DOHH2 (cell line): ENCODE measurements around the gene SPDL1.

Experiments used
- H3F3A ChIP-seq: fragments of 200-600 bp; sonication (generic), shearing (Covaris generic); 2 replicates; pipeline ENCODE4 v1.6.0; 2016; ENCODE audit warnings: antibody characterized with exemption, mild to moderate bottlenecking; ENCODE audit not compliant: control insufficient read depth, insufficient read depth
- H3K27ac ChIP-seq: fragments of 200-600 bp; sonication (generic); 2 replicates; pipeline ENCODE4 v1.5.1; 2014; ENCODE audit warnings: low read depth, mild to moderate bottlenecking, low read length, moderate library complexity
- H3K27me3 ChIP-seq: fragments of 200-600 bp; sonication (generic); 2 replicates; pipeline ENCODE4 v1.6.1; 2014; ENCODE audit warnings: mild to moderate bottlenecking, low read length, mixed read lengths; ENCODE audit not compliant: control insufficient read depth
- H3K36me3 ChIP-seq: fragments of 200-600 bp; sonication (generic); 2 replicates; pipeline ENCODE4 v1.6.1; 2014; ENCODE audit warnings: mild to moderate bottlenecking, low read length, moderate library complexity, mixed read lengths; ENCODE audit not compliant: control insufficient read depth
- H3K4me1 ChIP-seq: fragments of 200-600 bp; sonication (generic); 2 replicates; pipeline ENCODE4 v1.6.1; 2014; ENCODE audit warnings: mild to moderate bottlenecking, low read length, mixed read lengths; ENCODE audit not compliant: control insufficient read depth
- H3K4me2 ChIP-seq: fragments of 200-600 bp; sonication (generic); 2 replicates; pipeline ENCODE4 v1.6.0; 2014; ENCODE audit warnings: mild to moderate bottlenecking, low read length, moderate library complexity
- H3K4me3 ChIP-seq: fragments of 200-600 bp; sonication (generic); 2 replicates; pipeline ENCODE4 v1.5.1; 2014; ENCODE audit warnings: mild to moderate bottlenecking, low read length, mixed read lengths
- H3K79me2 ChIP-seq: fragments of 200-600 bp; sonication (generic); 2 replicates; pipeline ENCODE4 v1.6.1; 2014; ENCODE audit warnings: mild to moderate bottlenecking, low read length, mixed read lengths; ENCODE audit not compliant: control insufficient read depth
- H3K9me2 ChIP-seq: fragments of 200-600 bp; sonication (generic); replicated peaks from 2 replicates; pipeline ENCODE4 v1.6.1; 2014; ENCODE audit warnings: mild to moderate bottlenecking, low read length, mixed read lengths; ENCODE audit not compliant: control insufficient read depth
- H3K9me3 ChIP-seq: fragments of 200-600 bp; sonication (generic); 2 replicates; pipeline ENCODE4 v1.6.1; 2014; ENCODE audit warnings: antibody characterized with exemption, low read length, mixed read lengths; ENCODE audit not compliant: control insufficient read depth, insufficient read depth
- H4K20me1 ChIP-seq: fragments of 200-600 bp; sonication (generic); 2 replicates; pipeline ENCODE4 v1.6.0; 2014; ENCODE audit warnings: low read depth, mild to moderate bottlenecking, antibody characterized with exemption, low read length, moderate library complexity; ENCODE audit not compliant: control insufficient read depth, insufficient read depth
- CTCF ChIP-seq: fragments of 200-600 bp; sonication (generic); IDR thresholded peaks from one replicate; pipeline ENCODE4 v1.5.1; 2014; ENCODE audit warnings: antibody characterized with exemption, mild to moderate bottlenecking, low read depth, low read length; ENCODE audit not compliant: poor library complexity, severe bottlenecking
- EZH2phosphoT487 ChIP-seq: fragments of 200-600 bp; sonication (generic); IDR thresholded peaks from 2 replicates; pipeline ENCODE4 v1.6.1; 2017; ENCODE audit warnings: borderline replicate concordance, mild to moderate bottlenecking, antibody characterized with exemption, low read length, moderate library complexity, mixed read lengths

The SPDL1 gene

DNA sequence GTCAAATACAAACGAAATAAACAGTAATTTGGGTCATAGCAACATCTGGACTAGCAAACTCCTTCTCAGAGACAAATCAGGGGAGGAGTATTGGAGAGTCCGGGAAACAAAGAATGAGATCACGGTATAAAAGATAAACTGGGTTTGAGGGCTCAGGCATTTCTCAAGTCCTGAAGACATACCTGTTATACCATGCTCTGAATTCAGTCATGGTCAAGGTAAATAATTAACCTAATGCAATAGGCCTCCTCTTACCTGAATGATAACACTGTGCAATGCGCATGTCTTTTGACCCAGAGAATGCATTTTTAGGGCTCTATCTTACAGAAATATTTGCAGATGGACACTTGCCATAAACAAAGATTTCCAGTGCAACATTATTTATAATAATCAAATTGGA lies 31.9 kb upstream of the SPDL1 start:
- H3K4me3 ChIP-seq = no peak overlapping the region
- H3K9me3 ChIP-seq = no peaks in the 10 kb centered on the region
- H3K27ac ChIP-seq = no peak overlapping the region
- H3K9me2 ChIP-seq = no peaks in the 10 kb centered on the region
- H3K79me2 ChIP-seq = no peaks in the 10 kb centered on the region
- TF ChIP-seq EZH2phosphoT487 (no peak), CTCF (no peak)
- no peak overlapping the region for H3K4me2 ChIP-seq
- H3K36me3 ChIP-seq = no peaks in the 10 kb centered on the region
- H3K4me1 ChIP-seq = no peaks in the 10 kb centered on the region
- H3F3A ChIP-seq = no peaks in the 10 kb centered on the region
- no peaks in the 10 kb centered on the region for H4K20me1 ChIP-seq
- H3K27me3 ChIP-seq = peaks cover 16% of the 10 kb centered on the region

- no peak overlapping the region for H3K27ac ChIP-seq
- no peaks in the 10 kb centered on the region for H3K4me1 ChIP-seq
- H3K27me3 ChIP-seq = peaks cover 10% of the 10 kb centered on the region
- no peaks in the 10 kb centered on the region for H3K36me3 ChIP-seq
- no peak for TF ChIP-seq CTCF
- TF ChIP-seq EZH2phosphoT487 = no peak
- H3K9me3 ChIP-seq = no peaks in the 10 kb centered on the region
- no peak overlapping the region for H3K4me2 ChIP-seq
- no peaks in the 10 kb centered on the region for H3F3A ChIP-seq
- H3K4me3 ChIP-seq = no peak overlapping the region
- no peaks in the 10 kb centered on the region for H4K20me1 ChIP-seq
- no peaks in the 10 kb centered on the region for H3K9me2 ChIP-seq
- no peaks in the 10 kb centered on the region for H3K79me2 ChIP-seq
These were observed 29.3 kb upstream of the SPDL1 start for GRCh38 chr5:169554251-169554650.

DNA sequence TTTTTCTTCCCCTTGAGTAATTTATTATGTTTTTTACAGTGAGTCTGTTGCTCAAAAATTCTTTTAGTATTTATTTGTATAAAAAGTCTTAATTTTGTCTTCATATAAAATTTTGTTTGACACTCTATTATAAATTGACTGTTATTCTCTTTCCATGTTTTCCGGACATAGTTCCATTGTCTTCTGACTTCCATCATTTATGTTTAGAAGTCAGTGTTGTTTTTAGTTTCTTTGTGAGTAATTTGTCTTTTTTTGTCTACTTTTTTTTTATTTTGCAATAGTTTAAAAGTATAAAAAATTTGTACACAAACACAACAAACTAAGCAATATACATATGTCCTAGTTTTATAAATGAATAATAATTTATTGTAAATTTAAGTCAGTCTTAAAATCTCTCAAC lies 25.7 kb upstream of the SPDL1 start:
- Histone ChIP-seq H3K27ac (no peak overlapping the region), H4K20me1 (no peaks in the 10 kb centered on the region), H3F3A (no peaks in the 10 kb centered on the region), H3K36me3 (no peaks in the 10 kb centered on the region), H3K9me3 (no peaks in the 10 kb centered on the region), H3K4me3 (no peak overlapping the region), H3K9me2 (no peaks in the 10 kb centered on the region), H3K4me2 (no peak overlapping the region), H3K27me3 (peaks cover 6% of the 10 kb centered on the region; the same call in 1 of the 2 replicates), H3K4me1 (no peaks in the 10 kb centered on the region), H3K79me2 (no peaks in the 10 kb centered on the region)
- TF ChIP-seq CTCF = no peak
- TF ChIP-seq EZH2phosphoT487 = no peak

- peaks cover 18% of the 10 kb centered on the region for H3K27me3 ChIP-seq
- H3K4me3 ChIP-seq = no peak overlapping the region
- no peak overlapping the region for H3K27ac ChIP-seq
- no peaks in the 10 kb centered on the region for H3K36me3 ChIP-seq
- no peaks in the 10 kb centered on the region for H4K20me1 ChIP-seq
- H3F3A ChIP-seq = no peaks in the 10 kb centered on the region
- no peaks in the 10 kb centered on the region for H3K4me1 ChIP-seq
- H3K4me2 ChIP-seq = no peak overlapping the region
- no peaks in the 10 kb centered on the region for H3K79me2 ChIP-seq
- H3K9me2 ChIP-seq = no peaks in the 10 kb centered on the region
- TF ChIP-seq EZH2phosphoT487 = no peak
- no peak for TF ChIP-seq CTCF
- no peaks in the 10 kb centered on the region for H3K9me3 ChIP-seq
These were observed 21.7 kb upstream of the SPDL1 start for GRCh38 chr5:169561893-169562292.
